WTC11 (cell line): ENCODE data around the gene RMND5A. TPM values are rescaled to one million over a fixed set of nuclear protein-coding genes. Genes with fewer than 3 reads are reported as not detected.

Experiments used
- ATAC-seq: fragments of 200-7000 bp; cut with Tn5 transposase; 2 replicates; pipeline ENCODE4 v1.10.0; 2021; ENCODE audit warnings: mild to moderate bottlenecking, moderate library complexity
- CTCF ChIA-PET: fragments of 300-600 bp; sonication (Branson Sonifier 250); formaldehyde crosslinking; loops from one replicate; lab custom pipeline; 2021; ENCODE audit warnings: antibody characterized with exemption; lab: Charles Lee
- POLR2A ChIA-PET: fragments of 350-600 bp; sonication (Branson Sonifier 250); formaldehyde crosslinking; loops from one replicate; lab custom pipeline; 2021; ENCODE audit warnings: antibody characterized with exemption; lab: Charles Lee
- DNase-seq: peaks from one replicate; pipeline ENCODE4 v3.0.0; 2021; ENCODE audit warnings: low spot score
- H3K27ac Mint-ChIP-seq: 2 replicates; pipeline ENCODE4 v1.8.0; 2021; ENCODE audit warnings: mixed read lengths
- H3K27me3 Mint-ChIP-seq: 2 replicates; pipeline ENCODE4 v1.8.0; 2021; ENCODE audit warnings: low read depth, mild to moderate bottlenecking, moderate library complexity, mixed read lengths
- H3K36me3 Mint-ChIP-seq: 2 replicates; pipeline ENCODE4 v1.8.0; 2021; ENCODE audit warnings: mixed read lengths
- H3K4me1 Mint-ChIP-seq: 2 replicates; pipeline ENCODE4 v1.8.0; 2022; ENCODE audit warnings: mixed read lengths
- H3K4me3 Mint-ChIP-seq: 2 replicates; pipeline ENCODE4 v1.8.0; 2021; ENCODE audit warnings: mild to moderate bottlenecking, moderate library complexity, mixed read lengths
- H3K9me3 Mint-ChIP-seq: 2 replicates; pipeline ENCODE4 v1.8.0; 2021; ENCODE audit warnings: mixed read lengths
- AR ChIP-seq: fragments of 250-450 bp; sonication (Bioruptor Pico); IDR thresholded peaks from 2 replicates; pipeline ENCODE4 v1.9.0; 2021; ENCODE audit warnings: mild to moderate bottlenecking
- ATF2 ChIP-seq: sonication (generic); formaldehyde crosslinking; IDR thresholded peaks from 2 replicates; pipeline ENCODE4 v1.8.1; 2022; ENCODE audit warnings: low read depth, missing genetic modification reagents, borderline replicate concordance
- CREM ChIP-seq: sonication (generic); formaldehyde crosslinking; IDR thresholded peaks from 2 replicates; pipeline ENCODE4 v1.8.1; 2022; ENCODE audit warnings: mild to moderate bottlenecking, missing genetic modification reagents, moderate library complexity
- ELF4 ChIP-seq: sonication (generic); formaldehyde crosslinking; IDR thresholded peaks from 2 replicates; pipeline ENCODE4 v1.8.1; 2022; ENCODE audit warnings: low read depth, mild to moderate bottlenecking, moderate library complexity, missing genetic modification reagents
- ERG ChIP-seq: fragments of 250-450 bp; sonication (Bioruptor Pico); IDR thresholded peaks from 2 replicates; pipeline ENCODE4 v1.8.0; 2021; ENCODE audit warnings: mild to moderate bottlenecking
- ETV6 ChIP-seq: sonication (generic); formaldehyde crosslinking; IDR thresholded peaks from 2 replicates; pipeline ENCODE4 v1.8.1; 2022; ENCODE audit warnings: mild to moderate bottlenecking, missing genetic modification reagents
- JAZF1 ChIP-seq: fragments of 250-450 bp; sonication (Bioruptor Pico); IDR thresholded peaks from 2 replicates; pipeline ENCODE4 v1.9.0; 2021; ENCODE audit warnings: moderate library complexity, mild to moderate bottlenecking, inconsistent platforms
- MAX ChIP-seq: sonication (generic); formaldehyde crosslinking; IDR thresholded peaks from 2 replicates; pipeline ENCODE4 v1.8.0; 2022; ENCODE audit warnings: mild to moderate bottlenecking, missing genetic modification reagents
- NFATC4 ChIP-seq: fragments of 250-450 bp; sonication (Bioruptor Pico); IDR thresholded peaks from 2 replicates; pipeline ENCODE4 v1.9.0; 2021; ENCODE audit warnings: mild to moderate bottlenecking
- NFYB ChIP-seq: sonication (generic); formaldehyde crosslinking; conservative IDR thresholded peaks from 2 replicates; pipeline ENCODE4 v1.8.0; 2022; ENCODE audit warnings: low read depth, missing genetic modification reagents
- NR1H2 ChIP-seq: sonication (generic); formaldehyde crosslinking; IDR thresholded peaks from 2 replicates; pipeline ENCODE4 v1.9.0; 2021; ENCODE audit warnings: mild to moderate bottlenecking, moderate library complexity, missing genetic modification reagents
- PRDM15 ChIP-seq: sonication (generic); formaldehyde crosslinking; IDR thresholded peaks from 2 replicates; pipeline ENCODE4 v1.8.0; 2022; ENCODE audit warnings: missing genetic modification reagents
- PRRX2 ChIP-seq: fragments of 250-450 bp; sonication (Bioruptor Pico); IDR thresholded peaks from 2 replicates; pipeline ENCODE4 v1.8.0; 2021; ENCODE audit warnings: mild to moderate bottlenecking
- RELA ChIP-seq: sonication (generic); formaldehyde crosslinking; IDR thresholded peaks from 2 replicates; pipeline ENCODE4 v1.8.1; 2022; ENCODE audit warnings: missing genetic modification reagents, mild to moderate bottlenecking, borderline replicate concordance
- SMAD4 ChIP-seq: sonication (generic); formaldehyde crosslinking; IDR thresholded peaks from 2 replicates; pipeline ENCODE4 v1.8.0; 2022; ENCODE audit warnings: mild to moderate bottlenecking, missing genetic modification reagents
- TEAD1 ChIP-seq: sonication (generic); formaldehyde crosslinking; IDR thresholded peaks from 2 replicates; pipeline ENCODE4 v1.8.0; 2022; ENCODE audit warnings: mild to moderate bottlenecking, missing genetic modification reagents
- ZBTB43 ChIP-seq: sonication (generic); formaldehyde crosslinking; IDR thresholded peaks from 2 replicates; pipeline ENCODE4 v1.8.1; 2023; ENCODE audit warnings: mild to moderate bottlenecking, missing genetic modification reagents
- ZNF281 ChIP-seq: sonication (generic); formaldehyde crosslinking; IDR thresholded peaks from 2 replicates; pipeline ENCODE4 v1.8.0; 2023; ENCODE audit warnings: mild to moderate bottlenecking, missing genetic modification reagents
- ZSCAN18 ChIP-seq: fragments of 250-450 bp; sonication (Bioruptor Pico); IDR thresholded peaks from 2 replicates; pipeline ENCODE4 v2.1.2; 2022; ENCODE audit warnings: mild to moderate bottlenecking, moderate library complexity
- total RNA-seq: library from RNA; stranded (reverse); gene quantifications from 3 replicates; pipeline ENCODE4 v1.2.3, GENCODE V29; 2021

The RMND5A gene
- total RNA-seq, 1 experiment from 2014 or later = 55.4 TPM

GRCh38 chr2:86788165-86788564 is 68.1 kb downstream of the RMND5A start (continued):
- TF ChIP-seq ZSCAN18 (no peak), PRDM15 (CRISPR knock-in tag) (no peak), TEAD1 (CRISPR knock-in tag) (no peak), CREM (no peak)
- TF ChIP-seq, all 79 proteins: peak for 0

- Mint-ChIP-seq H3K27me3 (peaks cover 77% of the 10 kb centered on the region), H3K9me3 (no peaks in the 10 kb centered on the region), H3K27ac (no peak overlapping the region), H3K4me3 (peak overlapping the region; percentile 61), H3K36me3 (no peaks in the 10 kb centered on the region), H3K4me1 (peaks cover 20% of the 10 kb centered on the region)
- ChIA-PET POLR2A (no interaction called here), CTCF (no interaction called here)
- DNase-seq = peak; percentile 71
- ATAC-seq = peak; percentile 43
- no peak for TF ChIP-seq PRRX2 (CRISPR knock-in tag)
- peak; percentile 90; the same call in 1 of the 2 replicates for TF ChIP-seq ELF4 (CRISPR knock-in tag)
- TF ChIP-seq NR1H2 (CRISPR knock-in tag) = 0 out of 2 replicates have a peak, but pooled peaks have one; percentile 68
- TF ChIP-seq ZBTB43 (CRISPR knock-in tag) = peak; percentile 77
- no peak for TF ChIP-seq JAZF1 (CRISPR knock-in tag)
- no peak for TF ChIP-seq ERG (CRISPR knock-in tag)
- peak; percentile 98 for TF ChIP-seq MAX (CRISPR knock-in tag)
- TF ChIP-seq ETV6 (CRISPR knock-in tag) = peak; percentile 68; the same call in 1 of the 2 replicates
- no peak for TF ChIP-seq NFATC4 (CRISPR knock-in tag)
- TF ChIP-seq RELA = peak; percentile 69; the same call in 1 of the 2 replicates
- TF ChIP-seq NFYB (CRISPR knock-in tag) = no peak; the same call in 1 of the 2 replicates
- TF ChIP-seq SMAD4 (CRISPR knock-in tag) = peak; percentile 91
- TF ChIP-seq ZNF281 (CRISPR knock-in tag) = peak; percentile 95
- no peak for TF ChIP-seq AR
- TF ChIP-seq ATF2 (CRISPR knock-in tag) = no peak
These were observed 69.0 kb downstream of the RMND5A start for GRCh38 chr2:86788881-86789686.
